K562 (cell line): ENCODE data around the gene MARCKS. TPM values are rescaled to one million over a fixed set of nuclear protein-coding genes. Genes with fewer than 3 reads are reported as not detected.

ENCODE experiments used
- ATAC-seq: fragments of 200-7000 bp; cut with Tn5 transposase; 3 replicates; pipeline ENCODE4 v1.9.1; 2020; ENCODE audit warnings: moderate library complexity
- BruUV-seq: library from RNA; stranded (reverse); fragments of 400-500 nt; replicated peaks from 2 replicates; lab custom pipeline; 2021; lab: Mats Ljungman, UMichigan
- CTCF ChIA-PET: fragments of 300-600 bp; formaldehyde crosslinking; extraction: SDS; loops from one replicate; lab custom pipeline; 2021; ENCODE audit warnings: low intra/inter-chr PET ratio; lab: Yijun Ruan, JAX
- POLR2A ChIA-PET: fragments of 300-600, 350-650 bp; sonication (Branson Sonifier 250); formaldehyde crosslinking; extraction: SDS; loops from one replicate; lab custom pipeline; 2021; ENCODE audit warnings: antibody characterized with exemption, inconsistent platforms; lab: Yijun Ruan, JAX
- DNase-seq, 4 experiments: peaks; one replicate each; pipeline versions ENCODE4 v3.0.0 to v3.0.0-alpha.2; 2011 to 2018; ENCODE audit warnings: low spot score in 3 of 4, mixed read lengths in 3 of 4; ENCODE audit errors: extremely low read depth in 1 of 4
- FAIRE-seq: peaks from 2 replicates; lab custom pipeline; 2011; peaks lifted over from hg19 to GRCh38; lab: Jason Lieb, UNC
- H2AFZ ChIP-seq: 2 replicates; pipeline ENCODE4 v1.6.0; 2011; ENCODE audit warnings: low read depth, low read length, control low read depth, inconsistent platforms
- H3K27ac ChIP-seq: fragments of 200-600 bp; 3 replicates; pipeline ENCODE4 v1.8.0; 2011; ENCODE audit warnings: low read depth, mild to moderate bottlenecking, control low read depth, inconsistent platforms, low read length, moderate library complexity, mixed read lengths; ENCODE audit errors: extremely low read depth
- H3K27me3 ChIP-seq, 2 experiments: fragments of 300-600 bp in 1 of 2; 2 replicates in 1 of 2; 3 replicates in 1 of 2; pipeline versions ENCODE4 v1.6.0 to v1.8.0; 2011; ENCODE audit warnings: inconsistent platforms in 2 of 2, low read length in 2 of 2, mild to moderate bottlenecking in 1 of 2, mixed read lengths in 1 of 2, moderate library complexity in 1 of 2; ENCODE audit not compliant: control insufficient read depth in 2 of 2, insufficient read depth in 2 of 2
- H3K36me3 ChIP-seq: fragments of 300-600 bp; 3 replicates; pipeline ENCODE4 v1.8.0; 2011; ENCODE audit warnings: mild to moderate bottlenecking, low read length, inconsistent platforms; ENCODE audit not compliant: control insufficient read depth, insufficient read depth
- H3K4me1 ChIP-seq, 2 experiments: fragments of 200-600 bp in 1 of 2; replicated peaks in 1 of 2; 2 replicates in 1 of 2; 3 replicates in 1 of 2; pipeline versions ENCODE4 v1.5.1 to v1.8.0; 2011; ENCODE audit warnings: inconsistent platforms in 2 of 2, low read length in 2 of 2, mild to moderate bottlenecking in 1 of 2, mixed read lengths in 1 of 2, moderate library complexity in 1 of 2; ENCODE audit not compliant: control insufficient read depth in 2 of 2, insufficient read depth in 2 of 2
- H3K4me2 ChIP-seq: 2 replicates; pipeline ENCODE4 v1.6.1; 2011; ENCODE audit warnings: low read length, control low read depth, inconsistent platforms, mixed read lengths; ENCODE audit not compliant: insufficient read depth
- H3K4me3 ChIP-seq: fragments of 200-600 bp; sonication (generic), shearing (Covaris generic); 2 replicates; pipeline ENCODE4 v1.5.1; 2016; ENCODE audit warnings: control low read depth, inconsistent platforms
- H3K79me2 ChIP-seq: fragments of 200-600 bp; 3 replicates; pipeline ENCODE4 v1.8.0; 2011; ENCODE audit warnings: low read length, inconsistent platforms; ENCODE audit not compliant: control insufficient read depth, insufficient read depth
- H3K9ac ChIP-seq, 2 experiments: 2 replicates each; pipeline versions ENCODE4 v1.6.0 to v1.6.1; 2011; ENCODE audit warnings: low read depth in 2 of 2, low read length in 2 of 2, control low read depth in 1 of 2, inconsistent platforms in 1 of 2, mild to moderate bottlenecking in 1 of 2, mixed read lengths in 1 of 2; ENCODE audit not compliant: insufficient read depth in 1 of 2
- H3K9me1 ChIP-seq: one replicate; pipeline ENCODE4 v1.6.0; 2011; ENCODE audit warnings: inconsistent platforms, mild to moderate bottlenecking, low read length, moderate library complexity; ENCODE audit not compliant: control insufficient read depth, insufficient read depth
- H3K9me3 ChIP-seq: replicated peaks from 2 replicates; pipeline ENCODE4 v1.5.1; 2011; ENCODE audit warnings: low read depth, low read length, inconsistent platforms; ENCODE audit not compliant: control insufficient read depth, insufficient read depth
- H4K20me1 ChIP-seq: replicated peaks from 2 replicates; pipeline ENCODE4 v1.6.1; 2011; ENCODE audit warnings: low read length, inconsistent platforms, mixed read lengths; ENCODE audit not compliant: control insufficient read depth, insufficient read depth
- CGGBP1 ChIP-seq: fragments of 250-450 bp; sonication (Bioruptor Pico); IDR thresholded peaks from 2 replicates; pipeline ENCODE4 v1.9.0; 2021; ENCODE audit warnings: mild to moderate bottlenecking
- NRF1 ChIP-seq, 2 experiments: fragments of 450-650 bp; IDR thresholded peaks in 1 of 2; conservative IDR thresholded peaks in 1 of 2; 2 replicates each; pipeline ENCODE4 v1.6.1; 2014; ENCODE audit warnings: mild to moderate bottlenecking in 2 of 2
- VEZF1 ChIP-seq: fragments of 200-800 bp; sonication (Bioruptor generic); IDR thresholded peaks from 2 replicates; pipeline ENCODE4 v1.6.1; 2017; ENCODE audit warnings: missing genetic modification characterization, missing compliant biosample characterization
- ZNF830 ChIP-seq: fragments of 250-450 bp; sonication (Bioruptor Pico); IDR thresholded peaks from 2 replicates; pipeline ENCODE4 v1.5.0; 2021; ENCODE audit warnings: mild to moderate bottlenecking
- WGBS: fragments of 100-300 bp; shearing (Covaris generic); methylation state at CpG from one replicate; pipeline ENCODE4 v1.1.6; 2016; ENCODE audit warnings: low coverage, mixed read lengths; ENCODE audit not compliant: insufficient coverage; ENCODE audit errors: missing lambda C conversion rate; 5-methylcytosine and 5-hydroxymethylcytosine counted together
- in situ Hi-C: fragments of 300-500 bp; cut with MboI; formaldehyde crosslinking; loops from 4 replicates; pipeline ENCODE4 v1.15.0; 2018; ENCODE audit warnings: inconsistent platforms, mixed read lengths
- intact Hi-C: fragments of 100-400 bp; cut with micrococcal nuclease; formaldehyde crosslinking; loops from 2 replicates; pipeline ENCODE4 v1.14.2; 2022
- polyA plus RNA-seq, 8 experiments: library from polyadenylated mRNA; depleted of rRNA in 4 of 8; stranded (reverse) in 5 of 8; unstranded in 3 of 8; fragments of >200 nt; fragmentation: Nextera tagmentation in 2 of 8; fragmentation: Illumina TruSeq in 1 of 8; extraction: Ambion mirVana in 2 of 8; extraction: Trizol in 1 of 8; gene quantifications; 2 replicates each; pipeline versions ENCODE4 v1.2.1 to v1.2.3, GENCODE V29; 2011 to 2014; ENCODE audit warnings: inconsistent platforms in 1 of 8, missing spikeins in 1 of 8
- total RNA-seq, 7 experiments: library from RNA; depleted of rRNA in 6 of 7; stranded (reverse); fragments of >200 nt in 6 of 7; fragmentation: Illumina TruSeq in 2 of 7; extraction: Trizol in 2 of 7; gene quantifications; 2 replicates each; pipeline versions ENCODE4 v1.2.1 to v1.2.3, GENCODE V29; 2011 to 2021; ENCODE audit warnings: low replicate concordance in 1 of 7

MARCKS gene
- total and polyA plus RNA-seq, 9 of the 15 experiments (the other 6 are each of a cell fraction or from before 2014, with no cell fraction given), result 0.15 to 2.7 (median 1.0) TPM

GRCh38 chr6:113856375-113856624 is 845 bp upstream of the MARCKS start:
- in situ Hi-C loops (no loop called here), intact Hi-C loops (loop anchor here (5.0 kb wide), 4 partner anchors 51 to 1674 kb away; no protein-coding TSS in a partner anchor)
- POLR2A ChIA-PET, result interaction anchor here (0.8 kb wide), 1 partner anchor 146 kb away, joined by 3 read pairs; no protein-coding TSS in a partner anchor
- no peaks in the 10 kb centered on the region for H3K9me1 ChIP-seq
- DNase-seq (no peak), FAIRE-seq (no peak), ATAC-seq (no peak)
- no peaks in the 10 kb centered on the region for H4K20me1 ChIP-seq
- H3K27ac ChIP-seq, result no peak overlapping the region
- H3K9me3 ChIP-seq, result no peaks in the 10 kb centered on the region
- no TSS peak for BruUV-seq
- WGBS, result 25% methylated on average over 10 of the region's 10 CpGs
- H3K9ac ChIP-seq, result no peak overlapping the region
- peak overlapping the region; percentile 83 for H2AFZ ChIP-seq
- no peaks in the 10 kb centered on the region for H3K36me3 ChIP-seq
- TF ChIP-seq NRF1 (conservative IDR thresholded peaks at IDR 0.05 in 1 of 2, IDR thresholded peaks at IDR 0.05 in 1 of 2) (0 out of 4 replicates have a peak, but pooled peaks of 1 of the 2 experiments have one; percentile 20), CGGBP1 (CRISPR knock-in tag) (no peak)
- TF ChIP-seq, all 486 proteins: peak for 1
- Histone ChIP-seq H3K27me3 (peaks cover 0 to 15% of the 10 kb centered on the region in 2 experiments; a peak in 2 of 5 replicates), H3K4me3 (no peak overlapping the region), H3K4me1 (peaks cover 6 to 25% of the 10 kb centered on the region in 2 experiments), H3K79me2 (no peaks in the 10 kb centered on the region), H3K4me2 (peak overlapping the region; percentile 59)
- CTCF ChIA-PET, result no interaction called here

- ChIA-PET POLR2A (no interaction called here), CTCF (no interaction called here)
- Histone ChIP-seq H3K9me3 (no peaks in the 10 kb centered on the region), H3K27me3 (peaks cover 0 to 15% of the 10 kb centered on the region in 2 experiments; a peak in 2 of 5 replicates), H3K9me1 (no peaks in the 10 kb centered on the region), H4K20me1 (no peaks in the 10 kb centered on the region), H2AFZ (peak overlapping the region; percentile 84), H3K36me3 (no peaks in the 10 kb centered on the region), H3K4me1 (peaks cover 6 to 25% of the 10 kb centered on the region in 2 experiments), H3K4me2 (peak overlapping the region; percentile 79), H3K79me2 (no peaks in the 10 kb centered on the region), H3K27ac (no peak overlapping the region), H3K9ac (peak overlapping the region; percentile 55 to 86; a peak in 3 of 4 replicates), H3K4me3 (peak overlapping the region; percentile 42)
- WGBS, result 15% methylated on average over 29 of the region's 43 CpGs
- BruUV-seq, result no TSS peak
- in situ Hi-C loops (no loop called here), intact Hi-C loops (loop anchor here (1.0 to 5.0 kb wide), 5 partner anchors 49 to 1676 kb away; no protein-coding TSS in a partner anchor)
- DNase-seq (peak in 2 of 4 experiments; percentile 8 to 10), ATAC-seq (no peak), FAIRE-seq (no peak)
- peak; percentile 47 for TF ChIP-seq VEZF1
- no peak for TF ChIP-seq ZNF830 (CRISPR knock-in tag)
These were observed 673 bp downstream of the MARCKS start for GRCh38 chr6:113857556-113858479.
